A549 (cell line): Measurements from ENCODE around the gene PITX3.

Experiments
- HDAC2 ChIP-seq: fragments of 200-600 bp; sonication (generic); IDR thresholded peaks from 2 replicates; pipeline ENCODE4 v1.6.1; 2016
- POLR2A ChIP-seq: IDR thresholded peaks from 2 replicates; pipeline ENCODE4 v1.6.1; 2012; ENCODE audit warnings: mild to moderate bottlenecking, low read length

GRCh38 chr10:102184606-102185005, 56.7 kb downstream of the PITX3 start:
- no peak for TF ChIP-seq HDAC2
- no peak for TF ChIP-seq POLR2A
